GM21423 (cell line): ENCODE results near the gene CLPTM1L.
"Not testable (repeated sequence)": the region's sequence is repeated elsewhere in the genome, so short reads cannot be mapped to it uniquely, and the experiment has no call there.

ENCODE experiments used
- ATAC-seq: cut with Tn5 transposase; IDR thresholded peaks from one replicate; pipeline ENCODE4 v1.9.1; 2021; ENCODE audit warnings: mild to moderate bottlenecking, moderate library complexity; ENCODE audit not compliant: unreplicated experiment

Gene CLPTM1L

DNA sequence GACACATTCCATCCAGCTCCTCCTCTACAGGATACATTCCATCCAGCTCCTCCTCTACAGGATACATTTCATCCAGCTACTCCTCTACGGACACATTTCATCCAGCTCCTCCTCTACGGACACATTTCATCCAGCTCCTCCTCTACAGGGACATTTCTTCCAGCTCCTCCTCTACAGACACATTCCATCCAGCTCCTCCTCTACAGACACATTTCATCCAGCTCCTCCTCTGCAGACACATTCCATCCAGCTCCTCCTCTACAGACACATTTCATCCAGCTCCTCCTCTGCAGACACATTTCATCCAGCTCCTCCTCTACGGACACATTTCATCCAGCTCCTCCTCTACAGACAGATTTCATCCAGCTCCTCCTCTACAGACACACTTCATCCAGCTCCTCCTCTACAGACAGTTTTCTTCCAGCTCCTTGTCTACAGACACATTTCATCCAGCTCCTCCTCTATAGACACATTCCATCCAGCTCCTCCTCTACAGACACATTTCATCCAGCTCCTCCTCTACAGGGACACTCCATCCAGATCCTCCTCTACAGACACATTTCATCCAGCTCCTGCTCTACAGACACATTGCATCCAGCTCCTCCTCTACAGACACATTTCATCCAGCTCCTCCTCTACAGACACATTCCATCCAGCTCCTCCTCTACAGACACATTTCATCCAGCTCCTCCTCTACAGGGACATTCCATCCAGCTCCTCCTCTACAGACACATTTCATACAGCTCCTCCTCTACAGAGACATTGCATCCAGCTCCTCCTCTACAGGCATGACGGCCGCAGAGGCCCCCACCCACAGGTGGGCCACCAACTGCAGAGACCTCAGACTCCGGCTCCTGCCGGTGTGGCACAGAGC lies 16.4 kb downstream of the CLPTM1L start:
- ATAC-seq = not testable (repeated sequence)

DNA sequence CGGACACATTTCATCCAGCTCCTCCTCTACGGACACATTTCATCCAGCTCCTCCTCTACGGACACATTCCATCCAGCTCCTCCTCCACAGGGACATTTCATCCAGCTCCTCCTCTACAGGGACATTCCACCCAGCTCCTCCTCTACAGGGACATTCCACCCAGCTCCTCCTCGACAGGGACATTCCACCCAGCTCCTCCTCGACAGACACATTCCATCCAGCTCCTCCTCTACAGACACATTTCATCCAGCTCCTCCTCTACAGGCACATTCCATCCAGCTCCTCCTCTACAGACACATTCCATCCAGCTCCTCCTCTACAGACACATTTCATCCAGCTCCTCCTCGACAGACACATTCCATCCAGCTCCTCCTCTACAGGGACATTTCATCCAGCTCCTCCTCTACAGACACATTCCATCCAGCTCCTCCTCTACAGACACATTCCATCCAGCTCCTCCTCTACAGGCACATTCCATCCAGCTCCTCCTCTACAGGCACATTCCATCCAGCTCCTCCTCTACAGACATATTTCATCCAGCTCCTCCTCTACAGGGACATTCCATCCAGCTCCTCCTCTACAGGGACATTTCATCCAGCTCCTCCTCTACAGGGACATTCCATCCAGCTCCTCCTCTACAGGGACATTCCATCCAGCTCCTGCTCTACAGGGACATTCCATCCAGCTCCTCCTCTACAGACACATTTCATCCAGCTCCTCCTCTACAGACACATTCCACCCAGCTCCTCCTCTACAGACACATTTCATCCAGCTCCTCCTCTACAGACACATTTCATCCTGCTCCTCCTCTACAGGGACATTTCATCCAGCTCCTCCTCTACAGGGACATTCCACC lies 17.8 kb downstream of the CLPTM1L start:
- ATAC-seq = not testable (repeated sequence)

DNA sequence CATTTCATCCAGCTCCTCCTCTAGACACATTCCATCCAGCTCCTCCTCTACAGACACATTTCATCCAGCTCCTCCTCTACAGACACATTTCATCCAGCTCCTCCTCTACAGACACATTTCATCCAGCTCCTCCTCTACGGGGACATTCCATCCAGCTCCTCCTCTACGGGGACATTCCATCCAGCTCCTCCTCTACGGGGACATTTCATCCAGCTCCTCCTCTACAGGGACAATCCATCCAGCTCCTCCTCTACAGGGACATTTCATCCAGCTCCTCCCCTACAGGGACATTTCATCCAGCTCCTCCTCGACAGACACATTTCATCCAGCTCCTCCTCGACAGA lies 18.4 kb downstream of the CLPTM1L start:
- not testable (repeated sequence) for ATAC-seq

DNA sequence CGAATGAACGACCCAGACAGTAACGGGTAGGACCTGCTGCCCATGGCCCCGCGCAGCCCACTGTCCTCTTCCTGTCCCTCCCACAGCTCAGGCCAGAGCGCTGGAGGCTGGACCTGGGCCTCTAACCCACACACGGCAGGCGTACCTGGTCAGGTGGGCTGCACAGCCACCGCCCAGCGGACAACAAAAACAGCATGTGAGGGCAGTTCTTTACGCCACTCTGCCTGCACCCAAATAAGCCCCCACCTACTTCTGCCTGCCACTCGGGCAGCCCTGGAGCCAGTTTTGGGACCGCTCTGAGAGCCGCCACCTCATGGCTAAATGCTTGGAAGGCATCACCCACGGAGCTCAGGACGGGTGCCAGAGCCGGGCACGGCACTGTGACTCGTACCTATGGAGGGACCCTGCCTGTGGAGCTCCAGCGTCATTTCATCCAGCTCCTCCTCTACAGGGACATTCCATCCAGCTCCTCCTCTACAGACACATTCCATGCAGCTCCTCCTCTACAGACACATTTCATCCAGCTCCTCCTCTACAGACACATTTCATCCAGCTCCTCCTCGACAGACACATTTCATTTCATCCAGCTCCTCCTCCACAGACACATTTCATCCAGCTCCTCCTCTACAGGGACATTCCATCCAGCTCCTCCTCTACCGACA lies 18.9 kb downstream of the CLPTM1L start:
- ATAC-seq = no peak

DNA sequence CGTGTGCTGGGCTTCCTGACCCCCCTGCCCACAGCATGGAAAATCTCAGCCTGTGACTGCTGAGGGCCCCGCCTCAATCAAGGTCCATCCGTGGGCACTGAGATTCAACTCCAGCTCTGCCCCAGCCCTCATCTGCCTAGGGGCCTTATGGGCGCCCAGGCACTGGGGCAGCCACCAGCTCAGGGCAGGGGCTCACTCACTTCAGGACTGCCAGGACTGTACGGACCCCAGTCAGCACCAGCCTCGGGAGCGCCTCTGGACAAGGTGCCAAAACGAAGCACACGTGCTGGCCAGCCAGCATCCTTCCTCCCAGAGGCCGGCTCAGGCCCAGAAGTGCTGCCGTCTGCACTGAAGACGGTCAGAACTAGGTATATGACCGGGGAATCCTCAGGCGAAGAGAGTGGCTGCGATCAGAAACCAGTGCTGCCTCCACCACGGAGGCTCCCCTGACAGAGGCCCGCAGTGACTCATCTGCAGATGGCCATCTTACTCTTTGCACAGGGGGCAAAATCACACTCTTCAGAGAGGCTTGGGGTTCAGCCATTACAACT lies 19.6 kb downstream of the CLPTM1L start:
- ATAC-seq = no peak

DNA sequence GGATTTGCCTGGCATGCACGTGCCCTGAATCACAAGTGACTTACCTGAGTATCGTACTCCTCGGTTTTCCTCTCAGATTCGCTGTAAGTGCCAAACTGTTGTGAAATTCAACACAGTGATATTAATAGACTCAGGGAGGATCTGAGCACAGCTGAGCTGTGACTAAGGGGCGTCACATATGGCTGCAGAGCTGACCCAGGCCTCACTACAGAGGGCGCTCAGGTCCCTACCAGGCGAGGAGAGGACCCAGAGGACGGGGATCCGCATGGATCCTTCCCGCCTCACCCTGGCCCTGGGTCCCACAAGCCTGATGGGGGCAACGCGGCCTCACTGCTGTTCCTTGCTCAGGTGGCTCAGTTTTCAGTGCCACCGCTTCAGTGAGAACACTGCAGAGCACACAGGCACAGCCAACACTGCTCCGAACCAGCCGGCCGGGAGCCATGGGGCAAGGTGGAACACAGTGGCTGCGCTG lies 20.1 kb downstream of the CLPTM1L start:
- ATAC-seq = no peak

DNA sequence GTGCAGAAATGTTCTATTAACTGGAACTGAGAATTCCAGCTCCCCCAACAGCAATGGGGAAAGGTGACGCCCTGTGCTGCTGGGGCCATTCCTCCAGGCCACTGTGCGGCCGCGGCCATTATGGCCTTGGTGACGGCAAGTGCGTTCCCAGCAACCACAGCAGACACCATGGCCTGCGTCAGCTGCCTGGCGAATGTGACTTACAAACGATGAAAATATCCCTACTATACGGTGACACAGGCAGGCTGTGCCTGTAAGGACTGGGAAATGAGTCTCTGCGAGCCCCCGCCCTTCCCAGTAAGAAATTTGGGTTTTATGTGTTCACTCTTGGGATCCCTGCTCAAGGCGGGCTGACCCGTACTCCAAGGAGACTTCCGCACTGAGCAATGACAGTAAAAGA lies 20.6 kb downstream of the CLPTM1L start:
- ATAC-seq = no peak

DNA sequence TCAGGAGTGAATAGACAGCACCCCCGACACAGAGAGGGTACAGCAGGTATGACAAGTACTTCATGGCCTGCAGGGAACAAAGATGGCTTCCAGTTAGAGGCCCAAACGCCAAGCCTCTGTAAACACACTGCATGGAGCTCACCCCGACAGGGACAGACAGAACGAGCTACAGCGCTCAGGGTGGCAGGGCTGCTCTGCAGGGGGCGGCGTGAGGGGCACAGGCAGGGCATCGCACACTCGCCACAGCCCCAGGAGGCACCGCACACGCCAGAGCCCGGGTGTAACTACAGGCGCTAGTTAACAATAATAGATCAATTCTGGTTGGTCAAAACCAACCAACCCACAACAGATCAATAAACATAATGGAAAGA lies 21.1 kb downstream of the CLPTM1L start:
- ATAC-seq = no peak

DNA sequence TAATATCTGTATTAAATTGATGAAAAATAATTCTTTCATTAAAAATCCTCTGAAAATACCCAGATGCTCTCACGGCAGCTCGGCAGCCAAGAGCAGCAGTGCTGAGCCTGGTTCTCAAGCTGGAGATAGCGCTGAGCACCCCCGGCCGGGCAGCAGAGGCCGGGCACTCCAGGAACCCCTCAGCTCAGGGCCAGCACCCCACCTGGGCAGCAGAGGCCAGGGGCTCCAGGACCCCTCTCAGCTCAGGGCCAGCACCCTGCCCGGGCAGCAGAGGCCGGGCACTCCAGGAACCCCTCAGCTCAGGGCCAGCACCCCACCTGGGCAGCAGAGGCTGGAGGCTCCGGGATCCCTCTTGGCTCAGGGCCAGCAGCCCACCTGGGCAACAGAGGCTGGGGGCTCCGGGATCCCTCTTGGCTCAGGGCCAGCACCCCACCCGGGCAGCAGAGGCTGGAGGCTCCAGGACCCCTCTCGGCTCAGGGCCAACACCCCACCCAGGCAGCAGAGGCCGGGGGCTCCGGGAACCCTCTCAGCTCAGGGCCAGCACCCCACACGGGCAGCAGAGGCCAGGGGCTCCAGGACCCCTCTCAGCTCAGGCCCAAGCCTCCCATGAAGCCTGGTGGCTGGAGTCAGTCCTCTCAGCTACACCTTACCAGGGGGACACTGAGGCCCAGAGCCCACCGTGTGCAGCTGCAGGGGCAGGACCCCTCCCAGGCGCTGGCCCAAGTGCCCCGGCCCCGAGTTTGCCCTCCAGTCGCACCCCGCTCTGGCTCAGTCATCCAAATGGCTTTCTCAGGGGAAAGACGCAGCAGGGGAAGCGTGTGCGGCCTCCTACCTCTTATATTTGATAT lies 21.7 kb downstream of the CLPTM1L start:
- ATAC-seq = no peak

DNA sequence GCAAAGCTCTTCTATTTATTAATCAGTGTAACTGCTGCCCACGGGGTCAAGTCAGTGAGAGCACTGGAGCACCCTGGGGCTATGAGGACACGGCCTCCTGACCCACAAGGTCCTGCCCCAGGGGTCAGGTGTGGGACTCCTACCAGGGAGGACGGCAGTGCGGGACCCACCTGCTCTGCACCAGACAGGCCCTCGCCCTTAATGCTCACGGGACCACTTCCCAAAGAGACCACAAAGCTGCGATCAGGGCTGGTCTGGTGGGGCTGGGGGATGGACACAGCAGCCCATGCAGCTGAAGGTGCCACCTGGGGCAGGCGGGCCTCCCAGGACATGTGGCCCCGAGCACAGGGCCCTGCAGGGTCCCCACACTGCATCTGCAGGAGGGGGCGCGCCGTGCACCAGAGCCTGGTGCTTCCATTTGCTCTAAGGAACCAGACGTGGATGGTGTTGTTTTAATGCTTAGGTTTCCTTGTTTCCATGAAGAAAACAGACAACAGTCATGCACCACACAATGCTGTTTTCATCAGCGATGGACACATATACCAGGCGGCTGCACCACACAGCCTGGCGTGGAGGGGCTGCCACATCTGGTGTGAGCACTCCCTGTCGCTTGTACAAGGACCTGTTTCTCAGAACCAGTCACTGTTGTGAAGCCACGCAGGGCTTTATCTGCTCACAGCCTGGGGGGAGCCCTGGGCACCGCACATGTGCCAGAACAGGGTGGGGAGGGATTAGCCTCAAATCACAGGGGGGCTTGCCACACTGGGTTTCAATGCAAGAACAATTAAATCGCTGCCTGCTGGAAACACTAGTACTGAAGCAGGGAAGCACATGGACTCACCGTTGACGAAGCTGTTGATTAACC lies 22.6 kb downstream of the CLPTM1L start:
- ATAC-seq = no peak

DNA sequence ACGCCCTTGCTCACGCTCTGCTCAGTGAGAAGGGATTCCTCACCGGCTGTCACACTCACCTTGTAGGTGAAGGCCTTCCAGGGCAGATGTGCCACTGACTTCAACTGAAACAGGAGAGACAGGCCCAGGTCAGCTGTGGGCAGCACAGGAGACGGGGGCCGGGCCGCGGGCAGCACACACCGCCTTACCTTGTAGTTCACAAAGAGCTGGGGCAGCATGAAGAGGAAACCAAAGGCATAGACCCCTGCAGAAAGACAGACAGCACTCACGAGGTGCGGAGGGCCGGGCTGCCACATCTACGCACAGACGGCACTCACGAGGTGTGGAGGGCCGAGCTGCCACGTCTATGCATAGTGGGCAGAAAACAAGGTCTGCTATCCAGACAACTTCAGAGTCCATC lies 23.3 kb downstream of the CLPTM1L start:
- no peak for ATAC-seq

DNA sequence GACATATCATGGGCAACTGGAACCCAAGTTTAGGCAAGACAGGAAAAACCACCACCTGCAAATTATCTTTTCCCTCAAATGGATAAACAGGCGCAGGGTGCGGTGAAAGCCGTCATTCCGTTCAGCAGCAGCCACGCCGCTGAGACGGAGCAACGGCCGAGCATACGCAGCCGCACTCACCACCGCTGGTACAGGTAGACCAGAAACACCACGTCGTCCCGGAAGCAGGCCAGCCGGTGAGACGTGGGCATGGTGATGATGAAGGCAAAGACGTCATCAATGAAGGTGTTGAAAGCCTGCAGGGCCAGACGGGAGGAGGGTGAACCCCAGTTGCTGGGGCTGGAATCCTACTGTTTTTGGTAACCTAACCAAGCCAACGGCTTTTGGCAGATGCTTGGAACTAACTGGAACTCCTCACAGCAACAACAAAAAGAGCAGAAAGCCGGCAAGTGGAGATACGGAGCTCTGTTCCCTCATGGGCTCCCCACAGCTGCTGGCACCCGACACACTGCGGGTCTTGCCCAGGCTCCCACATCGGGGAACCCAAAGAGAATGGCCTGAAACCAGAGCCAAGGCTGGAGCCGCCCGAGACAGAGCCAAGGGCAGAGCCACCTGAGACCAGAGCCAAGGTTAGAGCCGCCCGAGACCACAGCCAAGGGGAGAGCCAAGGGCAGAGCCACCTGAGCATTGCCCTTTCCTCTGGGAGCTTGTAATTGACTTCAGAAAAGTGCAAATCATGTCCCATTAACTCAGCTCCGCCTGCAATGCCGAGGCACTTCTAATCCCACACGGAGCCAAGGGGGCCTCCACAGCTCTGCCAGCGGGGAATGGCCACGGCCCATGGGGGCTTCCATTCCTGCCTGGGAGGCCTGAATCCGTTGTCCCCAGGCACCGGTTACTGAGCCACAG lies 24.2 kb downstream of the CLPTM1L start:
- no peak for ATAC-seq

DNA sequence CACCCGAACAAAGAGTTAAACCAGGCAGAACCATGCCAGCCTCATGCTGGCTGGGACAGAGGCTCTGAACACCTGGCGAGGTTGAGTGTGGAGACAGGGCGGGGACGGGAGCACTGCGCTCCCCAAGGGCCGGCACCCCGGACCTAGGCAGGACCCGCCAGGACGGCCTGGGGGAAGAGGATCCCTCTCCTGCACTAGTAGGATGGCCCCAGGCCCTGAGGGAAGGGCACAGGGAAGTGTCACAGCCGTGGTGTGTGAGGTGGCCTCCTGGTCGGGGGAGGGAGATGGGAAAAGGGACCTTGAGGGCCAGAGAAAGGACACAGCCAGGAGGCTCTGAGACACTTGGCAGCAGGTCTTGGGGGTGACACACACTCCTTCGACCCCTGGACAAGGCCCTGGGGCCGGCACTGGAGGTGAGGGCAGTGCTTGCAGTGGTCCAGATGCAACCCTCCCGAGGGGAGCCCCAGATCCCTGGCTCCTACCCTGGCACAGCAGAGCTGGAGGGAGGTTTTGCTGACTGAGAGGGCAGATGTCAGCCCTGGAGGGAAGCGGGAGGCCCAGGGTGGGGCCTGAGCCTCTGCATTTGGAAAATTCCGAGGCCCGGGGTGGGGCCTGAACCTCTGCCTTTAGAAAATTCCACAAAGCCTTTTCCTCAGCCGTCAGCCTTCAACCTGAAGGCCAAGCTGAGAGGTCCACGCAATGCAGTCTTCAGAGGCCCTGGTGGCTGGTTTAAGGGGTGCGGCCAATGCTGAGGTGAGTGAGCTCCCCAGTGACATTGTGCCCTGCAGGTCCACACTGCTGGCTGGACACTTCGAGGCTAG lies 25.3 kb downstream of the CLPTM1L start:
- ATAC-seq = no peak

DNA sequence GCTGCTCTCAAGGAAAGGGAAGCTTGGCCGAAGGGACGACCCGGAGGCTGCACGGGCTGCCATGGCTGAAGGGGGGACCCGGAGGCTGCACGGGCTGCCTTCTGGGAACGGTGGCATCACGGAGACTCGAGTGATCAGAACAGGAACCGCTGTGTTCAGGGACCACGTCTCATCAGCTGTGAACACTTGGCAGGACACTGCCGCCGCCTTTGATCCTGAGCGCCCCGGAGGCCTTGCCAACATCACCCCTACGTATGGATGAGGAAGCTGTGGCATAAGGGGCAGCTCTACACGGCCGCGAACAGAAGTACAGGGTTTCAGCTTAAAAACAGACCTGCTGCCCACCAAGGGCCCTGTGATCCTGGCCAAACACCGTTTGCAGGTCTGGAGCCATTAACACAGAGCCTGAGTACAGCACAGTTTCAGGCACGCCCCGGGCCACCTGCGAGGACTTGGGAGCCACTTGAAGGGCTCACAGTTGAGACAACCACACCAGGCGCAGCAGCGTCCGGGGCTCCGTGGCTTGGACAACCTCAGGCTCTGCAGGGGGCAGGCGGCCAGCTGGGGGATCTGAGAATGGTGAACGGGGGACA lies 26.1 kb downstream of the CLPTM1L start:
- ATAC-seq = no peak

DNA sequence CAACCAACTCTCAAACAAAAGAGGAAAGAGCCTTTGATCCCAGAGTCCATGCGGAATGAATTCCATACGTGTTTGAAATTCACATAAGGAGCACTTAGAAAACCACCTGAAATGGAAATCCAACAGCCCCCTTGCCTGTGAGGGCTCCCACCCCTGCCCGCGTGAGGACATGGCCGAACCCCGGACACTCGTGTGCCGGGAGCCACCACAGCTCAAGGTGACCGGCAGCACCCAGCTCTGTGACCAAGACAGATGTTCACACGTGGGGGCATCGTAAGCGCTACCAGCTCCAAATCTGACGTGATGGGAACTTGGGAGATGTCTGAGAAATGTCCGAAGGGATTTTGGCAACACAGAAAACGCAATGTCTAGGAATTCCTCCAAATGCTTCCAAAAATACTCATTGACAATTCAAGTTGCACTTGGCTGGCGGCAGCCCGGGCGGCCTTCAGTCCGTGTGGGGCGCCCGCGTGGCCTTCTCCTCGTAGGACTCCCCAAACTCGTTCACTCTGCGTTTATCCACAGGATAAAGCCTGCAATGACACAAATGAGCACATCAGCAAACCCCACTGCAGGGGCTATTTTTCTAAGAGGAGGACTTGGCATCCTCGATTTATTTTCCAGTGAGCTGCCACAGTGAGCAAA lies 26.9 kb downstream of the CLPTM1L start:
- no peak for ATAC-seq

DNA sequence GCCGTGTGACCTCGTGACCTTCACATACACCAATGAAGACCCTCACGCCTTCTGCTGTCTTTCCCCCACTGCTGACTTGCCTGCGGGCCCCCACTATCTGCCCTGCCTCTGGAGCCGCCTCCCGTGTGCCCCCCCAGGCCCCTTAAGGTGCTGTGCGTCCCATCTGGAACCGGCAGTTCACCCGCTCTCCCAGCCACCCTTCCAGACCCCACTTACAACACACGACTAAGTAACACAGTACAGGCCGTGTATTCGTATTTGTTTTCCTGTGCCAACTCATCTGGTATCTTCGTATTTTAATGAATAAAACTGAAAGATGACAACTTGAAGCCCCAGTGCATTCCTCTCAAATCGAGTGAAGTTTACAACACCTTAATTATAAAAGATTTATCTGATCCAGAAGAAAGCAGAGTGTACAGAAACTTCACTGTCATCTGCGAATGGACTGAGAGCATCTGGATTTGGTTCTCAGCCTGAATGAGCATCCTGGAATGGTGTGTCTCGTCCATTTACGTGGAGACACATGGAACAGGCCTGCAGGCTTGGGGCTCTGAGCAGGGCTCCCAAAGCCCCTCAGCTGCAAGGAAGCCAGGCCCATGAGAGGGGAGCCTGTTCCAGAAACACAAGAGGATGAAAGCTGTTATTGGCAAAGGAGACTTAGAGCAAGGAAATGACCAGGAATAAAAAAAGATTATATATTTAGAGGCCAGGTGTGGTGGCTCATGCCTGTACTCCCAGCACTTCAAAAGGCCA lies 28.1 kb downstream of the CLPTM1L start:
- no peak for ATAC-seq
